NB4 (cell line): ENCODE results near the gene SSR1.
A peak's percentile ranks its signal among the peaks of the same experiment; 100 is the strongest.
"Not testable (repeated sequence)": the region's sequence is repeated elsewhere in the genome, so short reads cannot be mapped to it uniquely, and the experiment has no call there.

ENCODE experiments used
- DNase-seq: peaks from one replicate; pipeline ENCODE4 v3.0.0; 2010; ENCODE audit warnings: low read depth
- H3K4me3 ChIP-seq: one replicate; pipeline ENCODE4 v1.5.1; 2011; ENCODE audit warnings: mild to moderate bottlenecking, low read depth, low read length, moderate library complexity
- CTCF ChIP-seq: IDR thresholded peaks from one replicate; pipeline ENCODE4 v1.5.1; 2012; ENCODE audit warnings: low read depth, low read length
- MYC ChIP-seq: IDR thresholded peaks from 2 replicates; pipeline ENCODE4 v1.6.1; 2011; ENCODE audit warnings: low read depth, low read length
- POLR2A ChIP-seq: IDR thresholded peaks from 2 replicates; pipeline ENCODE4 v1.6.1; 2011; ENCODE audit warnings: mild to moderate bottlenecking; ENCODE audit not compliant: insufficient read length; ENCODE audit errors: extremely low read depth
- TF ChIP-seq, protein P1 (sequence below): IDR thresholded peaks from 2 replicates; pipeline ENCODE4 v1.6.1; 2011; ENCODE audit warnings: low read depth, low read length

The SSR1 gene

GRCh38 chr6:7312616-7313504, at the start of gene SSR1:
Gene SSR1 (minus strand): TSS chr6:7313199. CDS start chr6:7313120, 79 bp downstream.
- DNase-seq, result peak; percentile 99
- peak within 1 kb of the TSS; percentile 80 for H3K4me3 ChIP-seq
- TF ChIP-seq MYC, result peak; percentile 88
- peak; percentile 87 for TF ChIP-seq POLR2A
- no peak for TF ChIP-seq CTCF
- TF ChIP-seq, protein P1, sequence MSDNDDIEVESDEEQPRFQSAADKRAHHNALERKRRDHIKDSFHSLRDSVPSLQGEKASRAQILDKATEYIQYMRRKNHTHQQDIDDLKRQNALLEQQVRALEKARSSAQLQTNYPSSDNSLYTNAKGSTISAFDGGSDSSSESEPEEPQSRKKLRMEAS, result peak; percentile 99

- not testable (repeated sequence) for DNase-seq, H3K4me3 ChIP-seq
These were observed 38.9 kb upstream of the SSR1 start for GRCh38 chr6:7351916-7352315.

DNA sequence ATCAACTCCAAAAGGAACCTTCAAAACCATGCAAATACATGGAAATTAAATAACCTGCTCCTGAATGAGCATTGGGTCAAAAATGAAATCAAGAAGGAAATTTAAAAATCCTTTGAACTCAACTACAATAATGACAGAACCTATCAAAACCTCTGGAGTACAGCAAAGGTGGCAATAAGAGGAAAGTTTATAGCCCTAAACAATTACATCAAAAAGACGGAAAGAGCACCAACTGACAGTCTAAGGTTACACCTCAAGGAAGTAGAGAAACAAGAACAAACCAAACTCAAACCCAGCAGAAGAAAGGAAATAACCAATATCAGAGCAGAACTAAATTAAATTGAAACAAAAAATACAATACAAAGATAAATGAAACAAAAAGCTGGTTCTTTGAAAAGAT, 37.6 kb upstream of the SSR1 start:
- H3K4me3 ChIP-seq, DNase-seq: not testable (repeated sequence)

DNA sequence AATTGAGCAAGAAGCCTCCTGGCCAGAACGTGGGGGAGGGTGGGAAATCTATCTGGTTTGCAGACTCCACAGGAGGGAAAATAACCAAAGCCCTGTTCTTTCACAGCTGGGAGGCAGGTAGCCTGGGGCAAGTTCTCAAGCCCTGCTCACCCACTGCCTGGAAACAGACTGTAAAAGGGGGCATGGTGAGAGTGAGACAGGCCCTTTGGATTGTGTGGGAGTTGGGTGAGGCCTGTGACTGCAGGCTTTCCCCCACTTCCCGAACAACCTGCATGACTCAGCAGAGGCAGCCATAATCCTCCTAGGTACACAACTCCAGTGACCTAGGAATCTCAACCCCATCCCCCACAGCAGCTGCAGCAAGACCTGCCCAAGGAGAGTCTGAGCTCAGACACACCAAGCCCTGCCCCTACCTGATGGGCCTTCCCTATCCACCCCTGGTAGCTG, 34.6 kb upstream of the SSR1 start:
- DNase-seq, result peak; percentile 59

DNA sequence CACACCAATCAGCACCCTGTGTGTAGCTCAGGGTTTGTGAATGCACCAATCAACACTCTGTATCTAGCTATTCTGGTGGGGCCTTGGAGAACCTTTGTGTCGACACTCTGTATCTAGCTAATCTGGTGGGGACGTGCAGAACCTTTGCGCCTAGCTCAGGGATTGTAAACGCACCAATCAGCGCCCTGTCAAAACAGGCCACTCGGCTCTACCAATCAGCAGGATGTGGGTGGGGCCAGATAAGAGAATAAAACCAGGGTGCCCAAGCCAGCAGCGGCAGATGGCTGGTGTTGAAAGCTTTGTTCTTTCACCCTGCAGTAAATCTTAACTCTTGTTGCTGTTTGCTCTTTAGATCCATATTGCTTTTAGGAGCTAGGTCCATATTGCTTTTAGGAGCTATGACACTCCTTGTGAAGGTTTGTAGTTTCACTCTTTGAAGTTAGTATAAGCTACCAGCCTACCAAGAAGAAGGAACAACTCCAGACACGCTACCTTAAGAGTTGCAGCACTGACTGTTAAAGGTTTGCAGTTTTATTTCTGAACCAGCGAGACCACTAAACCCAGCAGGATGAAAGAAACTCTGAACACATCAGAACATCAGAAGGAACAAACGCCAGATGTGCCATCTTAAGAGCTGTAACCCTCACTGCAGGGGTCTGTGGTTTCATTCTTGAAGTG, 31.9 kb upstream of the SSR1 start:
- H3K4me3 ChIP-seq, DNase-seq: not testable (repeated sequence)

More for the DNA sequence above, 34.6 kb upstream of the SSR1 start:
- H3K4me3 ChIP-seq, result not testable (repeated sequence)

DNA sequence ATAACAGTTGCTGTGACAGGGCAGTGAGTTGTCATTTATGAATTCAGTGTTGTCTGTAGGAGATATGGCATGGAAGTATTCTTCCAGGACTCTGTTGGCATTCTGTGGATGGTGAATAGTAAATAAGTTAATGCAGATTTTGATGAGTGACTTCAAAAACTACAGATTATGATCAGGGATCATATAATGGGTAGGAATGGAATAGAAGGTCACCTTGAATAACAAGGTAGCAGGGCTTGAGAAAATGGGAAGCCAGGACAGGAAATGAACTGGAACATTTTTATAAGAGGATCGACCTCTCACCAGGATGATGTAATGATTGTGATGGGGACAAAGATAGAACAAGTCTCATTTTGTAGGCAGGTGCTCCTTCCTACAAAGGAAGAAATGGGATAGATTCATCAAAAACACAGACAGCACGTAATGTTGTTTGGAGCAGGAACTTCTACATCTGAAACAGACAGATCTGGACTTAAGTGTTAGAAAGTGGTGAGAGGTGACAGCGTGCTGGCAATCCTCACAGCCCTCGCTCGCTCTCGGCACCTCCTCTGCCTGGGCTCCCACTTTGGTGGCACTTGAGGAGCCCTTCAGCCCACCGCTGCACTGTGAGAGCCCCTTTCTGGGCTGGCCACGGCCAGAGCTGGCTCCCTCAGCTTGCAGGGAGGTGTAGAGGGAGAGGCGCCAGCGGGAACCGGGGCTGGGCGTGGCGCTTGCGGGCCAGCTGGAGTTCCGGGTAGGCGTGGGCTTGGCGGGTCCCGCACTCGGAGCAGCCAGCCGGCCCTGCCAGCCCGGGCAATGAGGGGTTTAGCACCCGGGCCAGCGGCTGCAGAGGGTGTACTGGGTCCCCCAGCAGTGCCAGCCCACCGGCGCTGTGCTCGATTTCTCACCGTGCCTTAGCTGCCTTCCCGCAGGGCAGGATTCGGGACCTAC, 30.8 kb upstream of the SSR1 start:
- H3K4me3 ChIP-seq, result no peak overlapping the region
- no peak for DNase-seq
- TF ChIP-seq POLR2A (no peak), CTCF (no peak), MYC (no peak)
- TF ChIP-seq, protein P1, result no peak

GRCh38 chr6:7341989-7342742, 29.2 kb upstream of the SSR1 start:
- TF ChIP-seq POLR2A (no peak), CTCF (no peak), MYC (no peak)
- TF ChIP-seq, protein P1, result no peak
- H3K4me3 ChIP-seq, result no peak overlapping the region
- DNase-seq, result peak; percentile 70
